ENCODE data around the gene SORCS2. TPM values are rescaled to one million over a fixed set of nuclear protein-coding genes. Genes with fewer than 3 reads are reported as not detected.

Gene SORCS2
- total and polyA plus RNA-seq, 2 donors = 2.2 to 2.7 TPM

DNA sequence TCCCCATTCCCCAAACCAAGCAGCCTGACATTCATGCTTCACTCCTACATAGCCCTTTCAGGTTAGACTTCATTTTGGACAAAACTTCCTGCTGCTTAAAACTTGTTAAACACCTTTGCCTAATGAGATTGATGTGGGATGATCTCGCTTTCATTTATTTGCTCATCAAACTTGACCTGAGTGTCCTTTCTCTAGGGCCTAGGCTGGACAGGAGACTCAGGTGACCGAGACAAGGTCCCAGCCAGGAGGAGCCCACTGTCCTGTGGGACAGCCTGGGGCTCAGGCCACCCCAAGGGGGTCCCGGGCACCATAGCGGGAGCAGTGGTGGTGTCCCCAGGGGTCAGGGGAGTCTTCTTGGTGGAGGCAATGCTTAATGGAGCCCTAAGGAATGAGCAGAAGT, 266.1 kb downstream of the SORCS2 start:
- no peak for DNase-seq (ENCODE audit: low read depth in 6 of 9, low spot score in 9 of 9)
- WGBS = 98% methylated on average over 4 of the region's 4 CpGs
- no peak overlapping the region for H3K27ac ChIP-seq (ENCODE audit: low read depth in 1 of 2, low read length in 1 of 2)

DNA sequence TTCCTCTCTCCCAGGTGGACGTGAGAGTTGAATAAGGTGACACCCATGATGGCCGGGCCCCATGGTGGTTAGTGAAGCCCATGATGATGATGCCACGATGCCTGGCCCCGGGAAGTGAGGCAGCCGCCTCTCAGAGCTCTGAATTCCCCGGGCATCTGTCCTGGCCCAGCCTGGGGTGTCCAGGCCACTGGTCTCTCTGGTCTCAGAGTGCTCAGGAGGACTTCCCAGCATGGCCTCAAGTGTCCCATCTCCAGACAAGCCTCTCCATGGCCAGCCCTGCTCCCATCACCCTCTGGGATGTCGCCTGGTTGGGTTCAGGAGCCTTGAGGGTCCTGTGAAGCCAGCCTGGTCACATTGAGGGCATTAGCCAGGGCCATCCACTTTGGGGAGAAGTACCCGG, 267.1 kb downstream of the SORCS2 start:
- 93% methylated on average over 8 of the region's 8 CpGs for WGBS
- Histone ChIP-seq H3K9me3 (ENCODE audit: control insufficient read depth in 2 of 2, insufficient read depth in 1 of 2, low read length in 1 of 2) (no peaks in the 10 kb centered on the region), H3K36me3 (ENCODE audit: control insufficient read depth in 2 of 2, insufficient read depth in 2 of 2, low read length in 1 of 2) (no peaks in the 10 kb centered on the region), H3K27ac (ENCODE audit: low read depth in 1 of 2, low read length in 1 of 2) (no peak overlapping the region), H3K4me3 (ENCODE audit: low read length in 2 of 2) (no peak overlapping the region), H3K27me3 (ENCODE audit: control insufficient read depth in 2 of 2, insufficient read depth in 1 of 2, low read length in 1 of 2) (no peaks in the 10 kb centered on the region), H3K4me1 (ENCODE audit: control insufficient read depth in 2 of 2, insufficient read depth in 2 of 2, low read length in 2 of 2) (no peaks in the 10 kb centered on the region)
- no peak for DNase-seq (ENCODE audit: low read depth in 6 of 9, low spot score in 9 of 9)

More for the DNA sequence above, 266.1 kb downstream of the SORCS2 start:
- Histone ChIP-seq H3K9me3 (ENCODE audit: control insufficient read depth in 2 of 2, insufficient read depth in 1 of 2, low read length in 1 of 2) (no peaks in the 10 kb centered on the region), H3K27me3 (ENCODE audit: control insufficient read depth in 2 of 2, insufficient read depth in 1 of 2, low read length in 1 of 2) (no peaks in the 10 kb centered on the region), H3K4me1 (ENCODE audit: control insufficient read depth in 2 of 2, insufficient read depth in 2 of 2, low read length in 2 of 2) (no peaks in the 10 kb centered on the region), H3K36me3 (ENCODE audit: control insufficient read depth in 2 of 2, insufficient read depth in 2 of 2, low read length in 1 of 2) (no peaks in the 10 kb centered on the region), H3K4me3 (ENCODE audit: low read length in 2 of 2) (no peak overlapping the region)

DNA sequence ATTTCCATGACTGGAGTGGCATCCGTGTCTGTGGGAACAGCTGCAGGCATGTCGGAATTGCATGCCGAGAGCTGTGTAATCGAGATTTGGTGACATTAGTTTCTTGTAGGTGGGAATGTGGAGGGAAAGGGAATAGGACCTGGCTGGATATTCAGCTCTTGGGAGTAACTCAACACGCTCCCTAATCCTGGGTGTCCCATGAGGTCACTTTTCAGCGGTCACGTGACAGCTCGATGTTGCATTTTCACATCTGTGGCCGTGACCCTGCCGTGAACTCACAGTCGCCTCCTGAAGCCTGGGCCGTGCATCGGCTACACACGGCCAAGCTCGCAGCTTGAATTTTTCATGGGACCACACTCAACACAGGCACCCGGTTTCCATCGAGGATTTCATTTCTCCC, 268.2 kb downstream of the SORCS2 start:
- Histone ChIP-seq H3K27me3 (ENCODE audit: control insufficient read depth in 2 of 2, insufficient read depth in 1 of 2, low read length in 1 of 2) (no peaks in the 10 kb centered on the region), H3K9me3 (ENCODE audit: control insufficient read depth in 2 of 2, insufficient read depth in 1 of 2, low read length in 1 of 2) (no peaks in the 10 kb centered on the region), H3K4me1 (ENCODE audit: control insufficient read depth in 2 of 2, insufficient read depth in 2 of 2, low read length in 2 of 2) (no peaks in the 10 kb centered on the region), H3K36me3 (ENCODE audit: control insufficient read depth in 2 of 2, insufficient read depth in 2 of 2, low read length in 1 of 2) (no peaks in the 10 kb centered on the region), H3K4me3 (ENCODE audit: low read length in 2 of 2) (no peak overlapping the region), H3K27ac (ENCODE audit: low read depth in 1 of 2, low read length in 1 of 2) (no peak overlapping the region)
- no peak for DNase-seq (ENCODE audit: low read depth in 6 of 9, low spot score in 9 of 9)
- WGBS = 84% methylated on average over 17 of the region's 17 CpGs

DNA sequence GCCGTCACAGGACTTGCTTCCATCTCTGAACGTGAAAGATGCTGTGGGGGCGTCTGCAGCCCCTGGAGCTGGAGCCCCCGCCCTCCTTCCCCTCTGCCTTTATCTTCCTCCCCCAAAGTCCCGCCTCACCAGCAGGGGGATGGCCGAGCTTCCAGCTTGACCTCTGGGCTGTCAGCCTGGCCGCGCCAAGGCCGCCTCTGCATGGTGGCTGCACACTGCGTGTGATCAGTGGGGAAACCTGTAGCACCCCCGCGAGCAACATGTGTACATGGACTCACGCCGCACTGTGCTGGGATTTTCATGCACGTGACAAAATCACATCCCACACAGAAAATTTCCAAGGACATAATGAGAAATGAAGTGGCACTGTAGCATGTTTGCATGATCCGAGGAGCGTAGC, 268.9 kb downstream of the SORCS2 start:
- Histone ChIP-seq H3K4me1 (ENCODE audit: control insufficient read depth in 2 of 2, insufficient read depth in 2 of 2, low read length in 2 of 2) (no peaks in the 10 kb centered on the region), H3K9me3 (ENCODE audit: control insufficient read depth in 2 of 2, insufficient read depth in 1 of 2, low read length in 1 of 2) (no peaks in the 10 kb centered on the region), H3K4me3 (ENCODE audit: low read length in 2 of 2) (no peak overlapping the region), H3K27me3 (ENCODE audit: control insufficient read depth in 2 of 2, insufficient read depth in 1 of 2, low read length in 1 of 2) (no peaks in the 10 kb centered on the region), H3K36me3 (ENCODE audit: control insufficient read depth in 2 of 2, insufficient read depth in 2 of 2, low read length in 1 of 2) (no peaks in the 10 kb centered on the region), H3K27ac (ENCODE audit: low read depth in 1 of 2, low read length in 1 of 2) (no peak overlapping the region)
- no peak for DNase-seq (ENCODE audit: low read depth in 6 of 9, low spot score in 9 of 9)
- WGBS = 58% methylated on average over 17 of the region's 17 CpGs

DNA sequence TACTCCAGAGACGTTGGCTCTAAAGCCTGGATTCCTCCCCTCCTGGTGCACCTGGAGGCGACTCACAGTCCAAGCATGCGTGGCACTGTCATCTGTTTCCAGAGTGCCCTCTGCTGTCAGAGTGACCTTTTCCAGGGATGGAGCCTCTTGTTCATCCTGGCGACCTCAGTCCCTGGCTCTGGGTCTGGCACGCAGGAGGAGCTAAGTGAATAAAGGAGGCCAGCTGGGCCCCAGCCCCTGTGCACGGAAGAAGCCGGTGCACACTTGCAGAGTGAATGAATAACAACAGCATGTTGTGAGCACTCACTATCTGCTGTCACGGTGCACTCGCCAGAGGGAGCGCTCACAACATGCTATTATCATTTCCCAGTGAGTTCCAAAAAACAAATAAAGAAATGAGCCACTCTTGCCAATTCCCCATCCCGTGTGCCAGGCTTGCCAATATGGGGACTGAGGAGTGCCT, 270.2 kb downstream of the SORCS2 start:
- no peak for DNase-seq (ENCODE audit: low read depth in 6 of 9, low spot score in 9 of 9)
- Histone ChIP-seq H3K4me1 (ENCODE audit: control insufficient read depth in 2 of 2, insufficient read depth in 2 of 2, low read length in 2 of 2) (no peaks in the 10 kb centered on the region), H3K36me3 (ENCODE audit: control insufficient read depth in 2 of 2, insufficient read depth in 2 of 2, low read length in 1 of 2) (no peaks in the 10 kb centered on the region), H3K27ac (ENCODE audit: low read depth in 1 of 2, low read length in 1 of 2) (no peak overlapping the region), H3K27me3 (ENCODE audit: control insufficient read depth in 2 of 2, insufficient read depth in 1 of 2, low read length in 1 of 2) (no peaks in the 10 kb centered on the region), H3K4me3 (ENCODE audit: low read length in 2 of 2) (no peak overlapping the region), H3K9me3 (ENCODE audit: control insufficient read depth in 2 of 2, insufficient read depth in 1 of 2, low read length in 1 of 2) (no peaks in the 10 kb centered on the region)
- 68% methylated on average over 11 of the region's 11 CpGs for WGBS

DNA sequence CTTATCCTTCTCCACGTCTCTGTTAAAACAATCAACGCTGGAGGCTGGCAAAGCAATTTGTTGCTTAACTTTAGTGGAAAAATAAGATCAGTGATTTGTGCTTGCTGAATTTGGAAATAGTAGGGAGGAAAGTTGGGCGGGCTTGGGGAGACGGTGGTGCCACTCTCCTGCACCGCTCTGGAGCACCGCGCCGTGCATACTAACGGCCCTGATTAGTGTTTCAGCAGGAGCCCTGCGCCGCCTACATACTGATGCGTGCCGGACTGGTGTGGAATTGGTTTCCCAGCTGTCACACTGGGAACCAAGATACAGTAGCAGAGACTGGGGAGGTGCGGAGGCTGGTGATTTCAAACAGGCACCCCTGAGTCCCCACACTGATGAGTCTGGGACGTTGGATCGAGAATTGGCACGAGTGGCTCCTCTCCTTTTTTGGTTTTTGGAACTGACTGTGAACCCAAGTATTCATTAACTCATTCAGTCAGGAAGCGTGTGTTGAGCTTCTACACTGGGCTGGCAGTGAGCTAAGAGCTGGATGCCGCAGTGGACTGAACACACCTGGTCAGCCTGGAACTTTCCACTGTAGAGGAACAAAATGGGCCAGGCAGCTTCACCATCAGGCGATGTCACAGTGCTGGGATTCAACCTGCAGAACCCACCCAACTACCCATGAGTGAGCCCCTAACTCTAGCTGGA, 271.4 kb downstream of the SORCS2 start:
- Histone ChIP-seq H3K27ac (ENCODE audit: low read depth in 1 of 2, low read length in 1 of 2) (no peak overlapping the region), H3K36me3 (ENCODE audit: control insufficient read depth in 2 of 2, insufficient read depth in 2 of 2, low read length in 1 of 2) (no peaks in the 10 kb centered on the region), H3K4me1 (ENCODE audit: control insufficient read depth in 2 of 2, insufficient read depth in 2 of 2, low read length in 2 of 2) (no peaks in the 10 kb centered on the region), H3K4me3 (ENCODE audit: low read length in 2 of 2) (no peak overlapping the region), H3K27me3 (ENCODE audit: control insufficient read depth in 2 of 2, insufficient read depth in 1 of 2, low read length in 1 of 2) (no peaks in the 10 kb centered on the region), H3K9me3 (ENCODE audit: control insufficient read depth in 2 of 2, insufficient read depth in 1 of 2, low read length in 1 of 2) (no peaks in the 10 kb centered on the region)
- no peak for DNase-seq (ENCODE audit: low read depth in 6 of 9, low spot score in 9 of 9)
- 90% methylated on average over 20 of the region's 20 CpGs for WGBS

DNA sequence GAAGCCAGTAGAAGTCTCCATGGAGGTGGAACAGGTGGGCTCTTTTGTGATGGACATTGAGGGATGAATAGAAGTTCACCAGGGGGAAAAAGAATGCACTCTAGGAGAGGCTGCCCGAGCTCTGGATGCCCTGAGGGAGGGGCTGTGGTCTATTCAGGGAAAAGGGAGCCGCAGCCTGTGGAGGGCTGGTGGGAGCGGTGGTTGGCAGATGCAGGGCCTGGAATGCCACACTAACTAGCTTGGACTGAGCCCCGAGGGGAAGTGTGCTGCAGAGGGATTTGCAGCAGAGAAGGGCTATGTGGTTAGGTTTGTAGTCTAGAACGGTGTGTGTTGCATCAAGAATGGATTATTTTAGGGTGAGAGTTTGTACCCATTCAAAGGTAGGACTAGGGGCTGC, 271.9 kb downstream of the SORCS2 start:
- no peaks in the 10 kb centered on the region for H3K36me3 ChIP-seq (ENCODE audit: control insufficient read depth in 2 of 2, insufficient read depth in 2 of 2, low read length in 1 of 2)
- H3K27me3 ChIP-seq (ENCODE audit: control insufficient read depth in 2 of 2, insufficient read depth in 1 of 2, low read length in 1 of 2) = no peaks in the 10 kb centered on the region
- no peaks in the 10 kb centered on the region for H3K4me1 ChIP-seq (ENCODE audit: control insufficient read depth in 2 of 2, insufficient read depth in 2 of 2, low read length in 2 of 2)
- no peak overlapping the region for H3K27ac ChIP-seq (ENCODE audit: low read depth in 1 of 2, low read length in 1 of 2)
- no peak overlapping the region for H3K4me3 ChIP-seq (ENCODE audit: low read length in 2 of 2)
- 83% methylated on average over 5 of the region's 5 CpGs for WGBS
- no peaks in the 10 kb centered on the region for H3K9me3 ChIP-seq (ENCODE audit: control insufficient read depth in 2 of 2, insufficient read depth in 1 of 2, low read length in 1 of 2)
- DNase-seq (ENCODE audit: low read depth in 6 of 9, low spot score in 9 of 9) = no peak

DNA sequence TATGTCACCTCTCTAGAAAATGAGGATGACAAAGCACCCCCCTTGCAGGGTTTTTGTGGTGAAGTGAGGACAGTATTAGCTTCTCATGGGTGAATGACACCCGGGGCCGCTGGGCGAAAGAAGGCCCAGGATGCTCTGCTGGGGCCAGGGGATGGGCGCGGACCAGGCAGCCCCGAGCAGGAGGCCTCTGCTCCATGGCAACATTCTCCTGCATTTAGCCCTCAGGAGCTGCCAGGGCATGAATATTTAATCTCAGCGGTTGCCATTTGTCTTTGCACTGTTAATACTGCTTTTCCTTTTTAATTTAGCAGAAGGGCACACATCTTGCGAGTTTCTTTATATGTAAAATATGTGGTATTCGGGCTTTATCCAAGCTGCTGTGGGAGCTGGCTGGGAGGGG, 272.7 kb downstream of the SORCS2 start:
- no peaks in the 10 kb centered on the region for H3K4me1 ChIP-seq (ENCODE audit: control insufficient read depth in 2 of 2, insufficient read depth in 2 of 2, low read length in 2 of 2)
- no peak overlapping the region for H3K27ac ChIP-seq (ENCODE audit: low read depth in 1 of 2, low read length in 1 of 2)
- no peak for DNase-seq (ENCODE audit: low read depth in 6 of 9, low spot score in 9 of 9)
- WGBS = 96% methylated on average over 9 of the region's 9 CpGs
- H3K9me3 ChIP-seq (ENCODE audit: control insufficient read depth in 2 of 2, insufficient read depth in 1 of 2, low read length in 1 of 2) = no peaks in the 10 kb centered on the region
- no peaks in the 10 kb centered on the region for H3K27me3 ChIP-seq (ENCODE audit: control insufficient read depth in 2 of 2, insufficient read depth in 1 of 2, low read length in 1 of 2)
- H3K36me3 ChIP-seq (ENCODE audit: control insufficient read depth in 2 of 2, insufficient read depth in 2 of 2, low read length in 1 of 2) = no peaks in the 10 kb centered on the region
- no peak overlapping the region for H3K4me3 ChIP-seq (ENCODE audit: low read length in 2 of 2)

DNA sequence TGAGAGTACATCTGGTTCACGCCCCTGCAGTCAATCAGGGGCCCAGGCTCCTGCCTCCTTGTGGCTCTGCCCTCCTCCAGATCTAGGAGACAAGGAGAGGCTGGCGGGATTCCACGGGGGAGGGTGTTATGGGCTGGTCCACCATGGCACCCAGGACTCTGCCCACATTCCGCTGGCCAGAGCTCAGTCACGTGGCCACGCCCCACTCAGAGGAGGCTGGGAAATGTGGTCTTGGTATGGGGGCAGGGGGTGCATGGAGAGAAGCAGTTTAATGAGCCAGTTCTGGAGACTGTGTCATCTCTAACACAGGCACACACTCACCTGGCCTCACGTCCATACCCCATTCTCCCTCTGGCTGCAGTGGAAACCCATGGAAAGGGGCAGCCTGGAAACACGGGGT, 273.9 kb downstream of the SORCS2 start:
- Histone ChIP-seq H3K4me3 (ENCODE audit: low read length in 2 of 2) (no peak overlapping the region), H3K9me3 (ENCODE audit: control insufficient read depth in 2 of 2, insufficient read depth in 1 of 2, low read length in 1 of 2) (no peaks in the 10 kb centered on the region), H3K27ac (ENCODE audit: low read depth in 1 of 2, low read length in 1 of 2) (no peak overlapping the region), H3K4me1 (ENCODE audit: control insufficient read depth in 2 of 2, insufficient read depth in 2 of 2, low read length in 2 of 2) (no peaks in the 10 kb centered on the region), H3K36me3 (ENCODE audit: control insufficient read depth in 2 of 2, insufficient read depth in 2 of 2, low read length in 1 of 2) (no peaks in the 10 kb centered on the region), H3K27me3 (ENCODE audit: control insufficient read depth in 2 of 2, insufficient read depth in 1 of 2, low read length in 1 of 2) (no peaks in the 10 kb centered on the region)
- no peak for DNase-seq (ENCODE audit: low read depth in 6 of 9, low spot score in 9 of 9)
- WGBS = 93% methylated on average over 8 of the region's 8 CpGs

Measured in thymus (tissue), 11 donors.